IMR-90 (cell line): ENCODE measurements around the gene LSM2. TPM values are rescaled to one million over a fixed set of nuclear protein-coding genes. Genes with fewer than 3 reads are reported as not detected.

ENCODE experiments used
- ATAC-seq: fragments of 200-7000 bp; cut with Tn5 transposase; 2 replicates; pipeline ENCODE4 v1.9.1; 2020; ENCODE audit warnings: low read depth, mild to moderate bottlenecking, moderate library complexity
- BruUV-seq: library from RNA; stranded (reverse); fragments of 400-500 nt; replicated peaks from 2 replicates; lab custom pipeline; 2021; lab: Mats Ljungman, UMichigan
- CTCF ChIA-PET: fragments of 300-600 bp; formaldehyde crosslinking; extraction: SDS; loops from one replicate; lab custom pipeline; 2021; ENCODE audit warnings: antibody characterized with exemption; lab: Yijun Ruan, JAX
- POLR2A ChIA-PET: fragments of 300-600 bp; sonication (Branson Sonifier 250); formaldehyde crosslinking; loops from one replicate; lab custom pipeline; 2022; ENCODE audit warnings: antibody characterized with exemption; ENCODE audit not compliant: unreplicated experiment; lab: Charles Lee
- DNase-seq: peaks from one replicate; pipeline ENCODE4 v3.0.0; 2013
- H2AFZ ChIP-seq: replicated peaks from 2 replicates; pipeline ENCODE3; 2013; ENCODE audit warnings: low read length, mild to moderate bottlenecking; ENCODE audit not compliant: poor library complexity
- H2AK5ac ChIP-seq: 2 replicates; pipeline ENCODE4 v1.6.1; 2013; ENCODE audit warnings: low read depth, low read length, inconsistent platforms
- H2AK9ac ChIP-seq: replicated peaks from 2 replicates; pipeline ENCODE3; 2013; ENCODE audit warnings: mild to moderate bottlenecking, low read depth, low read length, moderate library complexity; ENCODE audit not compliant: poor library complexity
- H2BK120ac ChIP-seq: 2 replicates; pipeline ENCODE4 v1.6.1; 2013; ENCODE audit warnings: low read depth, low read length, inconsistent platforms
- H2BK15ac ChIP-seq: 3 replicates; pipeline ENCODE4 v1.6.1; 2013; ENCODE audit warnings: low read depth, low read length, inconsistent platforms
- H2BK20ac ChIP-seq: 2 replicates; pipeline ENCODE4 v1.6.1; 2013; ENCODE audit warnings: low read depth, mild to moderate bottlenecking, inconsistent platforms, low read length, moderate library complexity
- H2BK5ac ChIP-seq: 2 replicates; pipeline ENCODE4 v1.6.1; 2013; ENCODE audit warnings: mild to moderate bottlenecking, low read depth, low read length, inconsistent platforms; ENCODE audit not compliant: poor library complexity, severe bottlenecking
- H3K14ac ChIP-seq: replicated peaks from 2 replicates; pipeline ENCODE4 v1.6.1; 2013; ENCODE audit warnings: low read depth, low read length, inconsistent platforms
- H3K18ac ChIP-seq: 2 replicates; pipeline ENCODE4 v1.6.1; 2013; ENCODE audit warnings: low read depth, low read length, control low read depth
- H3K23ac ChIP-seq: 2 replicates; pipeline ENCODE4 v1.6.1; 2013; ENCODE audit warnings: low read depth, low read length, inconsistent platforms
- H3K27ac ChIP-seq: 2 replicates; pipeline ENCODE4 v1.5.1; 2013; ENCODE audit warnings: mild to moderate bottlenecking, control low read depth, low read length; ENCODE audit not compliant: insufficient read depth
- H3K27me3 ChIP-seq: 2 replicates; pipeline ENCODE4 v1.6.1; 2013; ENCODE audit warnings: low read length; ENCODE audit not compliant: control insufficient read depth, insufficient read depth
- H3K36me3 ChIP-seq: 2 replicates; pipeline ENCODE4 v1.6.1; 2013; ENCODE audit warnings: low read length, mixed read lengths; ENCODE audit not compliant: control insufficient read depth, insufficient read depth
- H3K4ac ChIP-seq: 2 replicates; pipeline ENCODE4 v1.6.1; 2013; ENCODE audit warnings: low read depth, low read length, inconsistent platforms
- H3K4me1 ChIP-seq: 2 replicates; pipeline ENCODE4 v1.6.1; 2013; ENCODE audit warnings: low read length, mixed read lengths; ENCODE audit not compliant: control insufficient read depth, insufficient read depth
- H3K4me2 ChIP-seq: 2 replicates; pipeline ENCODE4 v1.6.1; 2013; ENCODE audit warnings: low read depth, mild to moderate bottlenecking, control low read depth, low read length, moderate library complexity
- H3K4me3 ChIP-seq: 2 replicates; pipeline ENCODE4 v1.5.1; 2013; ENCODE audit warnings: low read depth, mild to moderate bottlenecking, control low read depth, low read length, moderate library complexity; ENCODE audit not compliant: insufficient read depth
- H3K56ac ChIP-seq: 2 replicates; pipeline ENCODE4 v1.6.1; 2013; ENCODE audit warnings: low read length, inconsistent platforms; ENCODE audit not compliant: insufficient read depth; ENCODE audit errors: extremely low read depth
- H3K79me1 ChIP-seq, 2 experiments: 2 replicates each; pipeline ENCODE4 v1.6.1; 2013; ENCODE audit warnings: low read length in 2 of 2, inconsistent platforms in 1 of 2, low read depth in 1 of 2
- H3K9ac ChIP-seq: 2 replicates; pipeline ENCODE4 v1.6.1; 2013; ENCODE audit warnings: low read depth, low read length, control low read depth
- H3K9me1 ChIP-seq: 2 replicates; pipeline ENCODE4 v1.6.1; 2013; ENCODE audit warnings: low read length, inconsistent platforms; ENCODE audit not compliant: insufficient read depth
- H3K9me3 ChIP-seq: 2 replicates; pipeline ENCODE4 v1.6.1; 2013; ENCODE audit warnings: low read length; ENCODE audit not compliant: control insufficient read depth, insufficient read depth
- H4K20me1 ChIP-seq: 2 replicates; pipeline ENCODE4 v1.6.1; 2013; ENCODE audit warnings: low read length, inconsistent platforms; ENCODE audit not compliant: insufficient read depth
- H4K5ac ChIP-seq: 2 replicates; pipeline ENCODE4 v1.6.1; 2013; ENCODE audit warnings: mild to moderate bottlenecking, low read depth, low read length, control low read depth
- H4K8ac ChIP-seq, 2 experiments: 2 replicates each; pipeline ENCODE4 v1.6.1; 2013; ENCODE audit warnings: low read depth in 2 of 2, low read length in 2 of 2, control low read depth in 1 of 2, inconsistent platforms in 1 of 2
- H4K91ac ChIP-seq: 2 replicates; pipeline ENCODE4 v1.6.1; 2013; ENCODE audit warnings: low read depth, low read length, inconsistent platforms; ENCODE audit not compliant: insufficient read depth
- BHLHE40 ChIP-seq: fragments of 150-350 bp; IDR thresholded peaks from 2 replicates; pipeline ENCODE4 v1.6.1; 2016; ENCODE audit warnings: mild to moderate bottlenecking, low read depth, low read length
- CTCF ChIP-seq: conservative IDR thresholded peaks from 2 replicates; pipeline ENCODE4 v1.5.1; 2012; ENCODE audit warnings: mild to moderate bottlenecking, low read depth, low read length, improper control_type of control experiment
- MAZ ChIP-seq: IDR thresholded peaks from 2 replicates; pipeline ENCODE4 v1.6.1; 2012; ENCODE audit warnings: low read depth, mild to moderate bottlenecking, low read length, improper control_type of control experiment, moderate library complexity, borderline replicate concordance
- MXI1 ChIP-seq: IDR thresholded peaks from 2 replicates; pipeline ENCODE4 v1.6.1; 2012; ENCODE audit warnings: low read depth, mild to moderate bottlenecking, low read length, moderate library complexity, borderline replicate concordance
- POLR2A ChIP-seq: IDR thresholded peaks from 2 replicates; pipeline ENCODE4 v1.6.1; 2012; ENCODE audit warnings: mild to moderate bottlenecking, low read depth, low read length
- RFX5 ChIP-seq: IDR thresholded peaks from 2 replicates; pipeline ENCODE4 v1.8.0; 2012; ENCODE audit warnings: low read depth, mild to moderate bottlenecking, low read length, moderate library complexity
- WGBS, 2 experiments: methylation state at CpG; one replicate each; pipeline versions ENCODE4 v1.1.5 to v1.1.7; 2013; ENCODE audit warnings: missing lambda C conversion rate in 2 of 2; ENCODE audit not compliant: insufficient read length in 1 of 2; ENCODE audit errors: extremely low coverage in 2 of 2; 5-methylcytosine and 5-hydroxymethylcytosine counted together
- dilution Hi-C: fragments of 300-500 bp; cut with HindIII; formaldehyde crosslinking; loops from one replicate; pipeline ENCODE4 v1.14.3; 2018; ENCODE audit warnings: low sequenced_read_pairs; ENCODE audit not compliant: unreplicated experiment
- in situ Hi-C: fragments of 300-500 bp; cut with MboI; formaldehyde crosslinking; loops from 3 replicates; pipeline ENCODE4 v1.14.3; 2019; ENCODE audit warnings: low sequenced_read_pairs, inconsistent platforms, mixed read lengths
- intact Hi-C: fragments of 100-400 bp; cut with micrococcal nuclease; formaldehyde crosslinking; loops from 2 replicates; pipeline ENCODE4 v1.10.0; 2022
- polyA plus RNA-seq, 3 experiments: library from polyadenylated mRNA; depleted of rRNA; stranded (reverse); fragments of >200 nt; gene quantifications; 2 replicates each; pipeline ENCODE4 v1.2.3, GENCODE V29; 2012; ENCODE audit warnings: low replicate concordance in 1 of 3
- total RNA-seq: library from RNA; depleted of rRNA; stranded (reverse); fragments of >200 nt; gene quantifications from 2 replicates; pipeline ENCODE4 v1.2.3, GENCODE V29; 2012

The LSM2 gene
- total and polyA plus RNA-seq, 2 of the 4 experiments (the other 2 are of a cell fraction): 56.3 to 61.0 TPM

DNA sequence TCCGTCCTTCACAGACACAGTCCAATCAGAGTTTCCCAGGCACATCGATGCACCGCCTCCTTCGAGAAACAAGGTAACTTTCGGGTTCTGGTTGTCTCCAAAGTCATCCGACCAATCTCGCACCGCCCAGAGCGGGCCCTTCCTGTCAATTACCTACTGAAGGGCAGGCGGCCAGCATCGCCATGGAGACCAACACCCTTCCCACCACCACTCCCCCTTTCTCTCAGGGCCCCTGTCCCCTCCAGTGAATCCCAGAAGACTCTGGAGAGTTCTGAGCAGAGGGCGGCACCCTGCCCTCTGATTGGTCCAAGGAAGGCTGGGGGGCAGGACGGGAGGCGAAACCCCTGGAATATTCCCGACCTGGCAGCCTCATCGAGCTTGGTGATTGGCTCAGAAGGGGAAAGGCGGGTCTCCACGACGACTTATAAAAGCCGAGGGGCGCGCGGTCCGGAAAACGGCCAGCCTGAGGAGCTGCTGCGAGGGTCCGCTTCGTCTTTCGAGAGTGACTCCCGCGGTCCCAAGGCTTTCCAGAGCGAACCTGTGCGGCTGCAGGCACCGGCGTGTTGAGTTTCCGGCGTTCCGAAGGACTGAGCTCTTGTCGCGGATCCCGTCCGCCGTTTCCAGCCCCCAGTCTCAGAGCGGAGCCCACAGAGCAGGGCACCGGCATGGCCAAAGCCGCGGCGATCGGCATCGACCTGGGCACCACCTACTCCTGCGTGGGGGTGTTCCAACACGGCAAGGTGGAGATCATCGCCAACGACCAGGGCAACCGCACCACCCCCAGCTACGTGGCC is 20.7 kb upstream of the LSM2 start, which contains the start of gene HSPA1B:
TSS of gene HSPA1B (plus strand) at position 453 of the 794 bp plus-strand sequence. CDS start at position 666, 213 bp downstream.
- Histone ChIP-seq H2AK5ac (peak within 1 kb of the TSS; percentile 41), H3K27me3 (no peaks in the 10 kb centered on the region), H4K8ac (peak within 1 kb of the TSS; percentile 97 to 98), H2BK5ac (peak within 1 kb of the TSS; percentile 85), H2BK120ac (peak within 1 kb of the TSS; percentile 71), H4K5ac (peak within 1 kb of the TSS; percentile 97), H3K4me2 (peak within 1 kb of the TSS; percentile 83), H2BK15ac (peak within 1 kb of the TSS; percentile 64; the same call in 2 of the 3 replicates), H3K36me3 (no peaks in the 10 kb centered on the region), H3K9ac (peak within 1 kb of the TSS; percentile 90), H3K23ac (peak within 1 kb of the TSS; percentile 91), H2AFZ (peak within 1 kb of the TSS; percentile 88), H3K14ac (peak within 1 kb of the TSS; percentile 96), H3K9me1 (peaks cover 4% of the 10 kb centered on the region; the same call in 1 of the 2 replicates), H4K20me1 (peaks cover 9% of the 10 kb centered on the region), H3K4me1 (peaks cover 9% of the 10 kb centered on the region), H3K27ac (peak within 1 kb of the TSS; percentile 93), H3K18ac (peak within 1 kb of the TSS; percentile 82), H2AK9ac (peak within 1 kb of the TSS; percentile 95), H2BK20ac (peak within 1 kb of the TSS; percentile 5; the same call in 1 of the 2 replicates), H3K9me3 (no peaks in the 10 kb centered on the region), H3K56ac (peak within 1 kb of the TSS; percentile 85), H3K79me1 (peaks cover 8 to 26% of the 10 kb centered on the region in 2 experiments; a peak in 3 of 4 replicates), H3K4ac (peak within 1 kb of the TSS; percentile 97), H3K4me3 (peak within 1 kb of the TSS; percentile 64), H4K91ac (peak within 1 kb of the TSS; percentile 92)
- in situ Hi-C loops (no loop called here), dilution Hi-C loops (no loop called here), intact Hi-C loops (loop anchor here (1.0 to 5.0 kb wide), 2 partner anchors 32 to 280 kb away; partner anchors contain the start of genes ATP6V1G2, NFKBIL1 and VARS1)
- no peak for TF ChIP-seq CTCF
- TF ChIP-seq MAZ: 0 out of 2 replicates have a peak, but pooled peaks have one; percentile 58
- peak; percentile 99 for TF ChIP-seq POLR2A
- TF ChIP-seq MXI1: 0 out of 2 replicates have a peak, but pooled peaks have one; percentile 4
- TF ChIP-seq BHLHE40: no peak
- TF ChIP-seq RFX5: 0 out of 2 replicates have a peak, but pooled peaks have one; percentile 3
- CTCF ChIA-PET: interaction anchor here (1.3 kb wide), 1 partner anchor 32 kb away, joined by 4 read pairs; the partner anchor contains the start of gene VARS1
- DNase-seq (peak; percentile 100), ATAC-seq (peak; percentile 92)
- no TSS peak for BruUV-seq
- 1% methylated on average over 20 of the region's 56 CpGs; no CpG with 5 or more reads in 1 of the 2 experiments for WGBS, 2 experiments
- POLR2A ChIA-PET: interaction anchor here (0.5 to 1.5 kb wide), 7 partner anchors 13 to 121 kb away, joined by 3 to 10 read pairs (median 4); partner anchors contain the start of genes HSPA1A, HSPA1L, LSM2 and LY6G6F
